ENCODE measurements around the gene SLC7A14.
A peak's percentile ranks its signal among the peaks of the same experiment; 100 is the strongest.

Gene SLC7A14

DNA sequence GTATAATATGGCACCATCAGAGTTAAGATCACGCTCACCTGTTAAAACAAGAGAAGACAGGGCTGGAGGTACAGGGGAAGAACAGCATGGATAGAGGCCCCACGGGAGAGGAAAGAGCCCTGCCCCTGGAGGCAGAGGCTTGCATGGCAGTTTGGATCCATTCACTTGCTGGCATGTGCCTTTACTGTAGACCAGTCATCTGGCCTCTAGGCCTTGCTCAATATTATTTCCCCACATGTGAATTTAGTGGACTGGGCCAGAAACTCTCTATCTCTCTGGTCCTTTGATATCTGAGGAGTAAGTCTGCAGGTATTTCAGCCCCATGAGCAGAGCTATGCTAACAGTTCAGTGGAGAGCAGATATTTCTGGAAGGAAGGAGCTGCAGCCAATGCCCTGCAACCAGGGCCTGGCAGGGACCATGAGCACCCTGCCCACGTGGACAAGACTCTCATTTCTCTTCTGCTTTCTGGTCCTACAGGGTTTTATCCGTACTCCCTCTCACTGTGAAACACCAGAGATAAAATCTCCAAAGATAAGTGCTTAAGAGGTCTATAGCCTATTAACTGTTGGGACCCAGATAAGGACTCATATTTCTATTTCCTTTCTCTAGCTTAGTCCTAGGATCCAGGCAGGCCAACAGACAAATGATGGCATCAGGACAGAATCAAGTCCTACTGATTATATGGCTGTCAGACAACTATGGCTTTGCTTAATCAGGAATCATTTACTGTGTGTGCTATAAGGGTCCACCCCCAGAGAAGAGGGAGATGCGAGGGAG is 102.2 kb downstream of the SLC7A14 start:
- peak; percentile 72; the same call in 2 of the 3 replicates for ATAC-seq
- TF ChIP-seq ZNF70 (CRISPR knock-in tag; IDR thresholded peaks at IDR 0.05) = no peak
- TF ChIP-seq, protein P1, sequence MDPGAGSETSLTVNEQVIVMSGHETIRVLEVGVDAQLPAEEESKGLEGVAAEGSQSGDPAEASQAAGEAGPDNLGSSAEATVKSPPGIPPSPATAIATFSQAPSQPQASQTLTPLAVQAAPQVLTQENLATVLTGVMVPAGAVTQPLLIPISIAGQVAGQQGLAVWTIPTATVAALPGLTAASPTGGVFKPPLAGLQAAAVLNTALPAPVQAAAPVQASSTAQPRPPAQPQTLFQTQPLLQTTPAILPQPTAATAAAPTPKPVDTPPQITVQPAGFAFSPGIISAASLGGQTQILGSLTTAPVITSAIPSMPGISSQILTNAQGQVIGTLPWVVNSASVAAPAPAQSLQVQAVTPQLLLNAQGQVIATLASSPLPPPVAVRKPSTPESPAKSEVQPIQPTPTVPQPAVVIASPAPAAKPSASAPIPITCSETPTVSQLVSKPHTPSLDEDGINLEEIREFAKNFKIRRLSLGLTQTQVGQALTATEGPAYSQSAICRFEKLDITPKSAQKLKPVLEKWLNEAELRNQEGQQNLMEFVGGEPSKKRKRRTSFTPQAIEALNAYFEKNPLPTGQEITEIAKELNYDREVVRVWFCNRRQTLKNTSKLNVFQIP (CRISPR knock-in tag; IDR thresholded peaks at IDR 0.05; ENCODE audit: borderline replicate concordance, low read depth) = no peak
- no peak for TF ChIP-seq ARNTL (CRISPR knock-in tag; IDR thresholded peaks at IDR 0.05; ENCODE audit: borderline replicate concordance, low read depth)
- no peak for TF ChIP-seq ESRRG (CRISPR knock-in tag; IDR thresholded peaks at IDR 0.05)
- no peak for TF ChIP-seq ZFP30 (CRISPR knock-in tag; IDR thresholded peaks at IDR 0.05)
- TF ChIP-seq PPARA (CRISPR knock-in tag; IDR thresholded peaks at IDR 0.05; ENCODE audit: borderline replicate concordance) = 0 out of 2 replicates have a peak, but pooled peaks have one; percentile 58
- no peak for TF ChIP-seq ZC3H10 (CRISPR knock-in tag; IDR thresholded peaks at IDR 0.05)
- no peak for TF ChIP-seq RARB (CRISPR knock-in tag; IDR thresholded peaks at IDR 0.05)
- TF ChIP-seq, protein P2, sequence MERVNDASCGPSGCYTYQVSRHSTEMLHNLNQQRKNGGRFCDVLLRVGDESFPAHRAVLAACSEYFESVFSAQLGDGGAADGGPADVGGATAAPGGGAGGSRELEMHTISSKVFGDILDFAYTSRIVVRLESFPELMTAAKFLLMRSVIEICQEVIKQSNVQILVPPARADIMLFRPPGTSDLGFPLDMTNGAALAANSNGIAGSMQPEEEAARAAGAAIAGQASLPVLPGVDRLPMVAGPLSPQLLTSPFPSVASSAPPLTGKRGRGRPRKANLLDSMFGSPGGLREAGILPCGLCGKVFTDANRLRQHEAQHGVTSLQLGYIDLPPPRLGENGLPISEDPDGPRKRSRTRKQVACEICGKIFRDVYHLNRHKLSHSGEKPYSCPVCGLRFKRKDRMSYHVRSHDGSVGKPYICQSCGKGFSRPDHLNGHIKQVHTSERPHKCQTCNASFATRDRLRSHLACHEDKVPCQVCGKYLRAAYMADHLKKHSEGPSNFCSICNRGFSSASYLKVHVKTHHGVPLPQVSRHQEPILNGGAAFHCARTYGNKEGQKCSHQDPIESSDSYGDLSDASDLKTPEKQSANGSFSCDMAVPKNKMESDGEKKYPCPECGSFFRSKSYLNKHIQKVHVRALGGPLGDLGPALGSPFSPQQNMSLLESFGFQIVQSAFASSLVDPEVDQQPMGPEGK (CRISPR knock-in tag; IDR thresholded peaks at IDR 0.05; ENCODE audit: borderline replicate concordance) = no peak
- TF ChIP-seq, protein P3, sequence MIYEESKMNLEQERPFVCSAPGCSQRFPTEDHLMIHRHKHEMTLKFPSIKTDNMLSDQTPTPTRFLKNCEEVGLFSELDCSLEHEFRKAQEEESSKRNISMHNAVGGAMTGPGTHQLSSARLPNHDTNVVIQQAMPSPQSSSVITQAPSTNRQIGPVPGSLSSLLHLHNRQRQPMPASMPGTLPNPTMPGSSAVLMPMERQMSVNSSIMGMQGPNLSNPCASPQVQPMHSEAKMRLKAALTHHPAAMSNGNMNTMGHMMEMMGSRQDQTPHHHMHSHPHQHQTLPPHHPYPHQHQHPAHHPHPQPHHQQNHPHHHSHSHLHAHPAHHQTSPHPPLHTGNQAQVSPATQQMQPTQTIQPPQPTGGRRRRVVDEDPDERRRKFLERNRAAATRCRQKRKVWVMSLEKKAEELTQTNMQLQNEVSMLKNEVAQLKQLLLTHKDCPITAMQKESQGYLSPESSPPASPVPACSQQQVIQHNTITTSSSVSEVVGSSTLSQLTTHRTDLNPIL (CRISPR knock-in tag; IDR thresholded peaks at IDR 0.05; ENCODE audit: low read depth) = no peak
- peak; percentile 44; the same call in 1 of the 2 replicates for TF ChIP-seq TCF4 (CRISPR knock-in tag; IDR thresholded peaks at IDR 0.05; ENCODE audit: borderline replicate concordance)
- no peak for TF ChIP-seq BACH2 (CRISPR knock-in tag; IDR thresholded peaks at IDR 0.05; ENCODE audit: borderline replicate concordance)
- TF ChIP-seq, protein P4, sequence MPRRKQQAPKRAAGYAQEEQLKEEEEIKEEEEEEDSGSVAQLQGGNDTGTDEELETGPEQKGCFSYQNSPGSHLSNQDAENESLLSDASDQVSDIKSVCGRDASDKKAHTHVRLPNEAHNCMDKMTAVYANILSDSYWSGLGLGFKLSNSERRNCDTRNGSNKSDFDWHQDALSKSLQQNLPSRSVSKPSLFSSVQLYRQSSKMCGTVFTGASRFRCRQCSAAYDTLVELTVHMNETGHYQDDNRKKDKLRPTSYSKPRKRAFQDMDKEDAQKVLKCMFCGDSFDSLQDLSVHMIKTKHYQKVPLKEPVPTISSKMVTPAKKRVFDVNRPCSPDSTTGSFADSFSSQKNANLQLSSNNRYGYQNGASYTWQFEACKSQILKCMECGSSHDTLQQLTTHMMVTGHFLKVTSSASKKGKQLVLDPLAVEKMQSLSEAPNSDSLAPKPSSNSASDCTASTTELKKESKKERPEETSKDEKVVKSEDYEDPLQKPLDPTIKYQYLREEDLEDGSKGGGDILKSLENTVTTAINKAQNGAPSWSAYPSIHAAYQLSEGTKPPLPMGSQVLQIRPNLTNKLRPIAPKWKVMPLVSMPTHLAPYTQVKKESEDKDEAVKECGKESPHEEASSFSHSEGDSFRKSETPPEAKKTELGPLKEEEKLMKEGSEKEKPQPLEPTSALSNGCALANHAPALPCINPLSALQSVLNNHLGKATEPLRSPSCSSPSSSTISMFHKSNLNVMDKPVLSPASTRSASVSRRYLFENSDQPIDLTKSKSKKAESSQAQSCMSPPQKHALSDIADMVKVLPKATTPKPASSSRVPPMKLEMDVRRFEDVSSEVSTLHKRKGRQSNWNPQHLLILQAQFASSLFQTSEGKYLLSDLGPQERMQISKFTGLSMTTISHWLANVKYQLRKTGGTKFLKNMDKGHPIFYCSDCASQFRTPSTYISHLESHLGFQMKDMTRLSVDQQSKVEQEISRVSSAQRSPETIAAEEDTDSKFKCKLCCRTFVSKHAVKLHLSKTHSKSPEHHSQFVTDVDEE (CRISPR knock-in tag; IDR thresholded peaks at IDR 0.05) = no peak
- no peak for TF ChIP-seq TOX (CRISPR knock-in tag; IDR thresholded peaks at IDR 0.05; ENCODE audit: borderline replicate concordance)

DNA sequence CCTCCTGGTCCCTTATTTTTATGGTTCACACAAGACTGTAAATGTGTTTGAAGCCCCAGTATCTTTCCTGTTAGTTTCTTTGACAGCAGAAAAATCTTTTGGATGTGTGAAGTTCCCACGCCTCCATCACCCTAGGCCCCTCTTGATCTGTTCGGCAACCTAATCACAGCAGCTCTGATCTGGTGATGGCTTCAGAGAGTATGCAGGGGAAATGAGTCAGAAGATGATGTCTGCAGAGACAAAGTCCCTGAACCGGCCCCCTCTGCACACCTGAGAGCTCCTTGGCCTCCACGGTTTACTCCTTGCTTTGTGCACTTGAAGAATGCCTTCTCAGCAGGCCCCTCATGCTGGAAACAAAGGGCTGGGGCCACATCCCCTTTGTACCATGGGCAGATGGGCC is 103.7 kb downstream of the SLC7A14 start:
- no peak for ATAC-seq
- TF ChIP-seq ZNF565 (CRISPR knock-in tag; conservative IDR thresholded peaks at IDR 0.05; ENCODE audit: low read depth) = no peak

DNA sequence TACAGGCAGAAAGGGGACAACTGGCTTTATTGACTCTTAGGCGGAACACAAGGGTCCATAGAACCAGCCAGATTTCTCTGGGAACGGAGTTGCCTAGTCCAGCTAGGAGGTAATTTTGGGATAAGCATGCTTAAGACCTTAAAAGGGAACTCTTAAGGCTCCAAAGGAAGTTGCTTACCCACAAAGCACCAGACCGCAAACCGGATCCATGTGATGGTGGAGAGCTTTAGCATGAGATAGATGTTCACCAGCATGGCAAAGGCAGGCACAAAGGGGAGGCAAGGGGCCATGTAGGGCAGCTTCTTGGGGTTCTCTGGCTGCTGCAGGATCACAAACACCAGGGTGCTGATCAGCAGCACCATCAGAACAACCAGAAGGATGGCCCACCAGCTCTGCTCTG is 105.8 kb downstream of the SLC7A14 start:
- TF ChIP-seq CSDC2 (CRISPR knock-in tag; IDR thresholded peaks at IDR 0.05) (no peak), OSR1 (CRISPR knock-in tag; IDR thresholded peaks at IDR 0.05) (no peak), PPARA (CRISPR knock-in tag; IDR thresholded peaks at IDR 0.05; ENCODE audit: borderline replicate concordance) (no peak), TOX (CRISPR knock-in tag; IDR thresholded peaks at IDR 0.05; ENCODE audit: borderline replicate concordance) (no peak), TCF4 (CRISPR knock-in tag; IDR thresholded peaks at IDR 0.05; ENCODE audit: borderline replicate concordance) (no peak), RARB (CRISPR knock-in tag; IDR thresholded peaks at IDR 0.05) (no peak), ZNF565 (CRISPR knock-in tag; conservative IDR thresholded peaks at IDR 0.05; ENCODE audit: low read depth) (no peak), SNAI2 (CRISPR knock-in tag; IDR thresholded peaks at IDR 0.05) (no peak), ARNTL (CRISPR knock-in tag; IDR thresholded peaks at IDR 0.05; ENCODE audit: borderline replicate concordance, low read depth) (no peak), ZNF70 (CRISPR knock-in tag; IDR thresholded peaks at IDR 0.05) (no peak), ESRRG (CRISPR knock-in tag; IDR thresholded peaks at IDR 0.05) (no peak), ISL1 (CRISPR knock-in tag; IDR thresholded peaks at IDR 0.05) (no peak)
- TF ChIP-seq, protein P3 (CRISPR knock-in tag; IDR thresholded peaks at IDR 0.05; ENCODE audit: low read depth) = no peak
- TF ChIP-seq, protein P1 (CRISPR knock-in tag; IDR thresholded peaks at IDR 0.05; ENCODE audit: borderline replicate concordance, low read depth) = no peak
- ATAC-seq = no peak

Data from SK-N-SH treated with all-trans-retinoic acid at 6 μM for 48 hours (cell line).